HG03175 (cell line): ENCODE data around the gene C15orf61.

Source experiments
- ATAC-seq: cut with Tn5 transposase; IDR thresholded peaks from one replicate; pipeline ENCODE4 v1.9.1; 2021; ENCODE audit warnings: mild to moderate bottlenecking, moderate library complexity; ENCODE audit not compliant: unreplicated experiment

The C15orf61 gene

DNA sequence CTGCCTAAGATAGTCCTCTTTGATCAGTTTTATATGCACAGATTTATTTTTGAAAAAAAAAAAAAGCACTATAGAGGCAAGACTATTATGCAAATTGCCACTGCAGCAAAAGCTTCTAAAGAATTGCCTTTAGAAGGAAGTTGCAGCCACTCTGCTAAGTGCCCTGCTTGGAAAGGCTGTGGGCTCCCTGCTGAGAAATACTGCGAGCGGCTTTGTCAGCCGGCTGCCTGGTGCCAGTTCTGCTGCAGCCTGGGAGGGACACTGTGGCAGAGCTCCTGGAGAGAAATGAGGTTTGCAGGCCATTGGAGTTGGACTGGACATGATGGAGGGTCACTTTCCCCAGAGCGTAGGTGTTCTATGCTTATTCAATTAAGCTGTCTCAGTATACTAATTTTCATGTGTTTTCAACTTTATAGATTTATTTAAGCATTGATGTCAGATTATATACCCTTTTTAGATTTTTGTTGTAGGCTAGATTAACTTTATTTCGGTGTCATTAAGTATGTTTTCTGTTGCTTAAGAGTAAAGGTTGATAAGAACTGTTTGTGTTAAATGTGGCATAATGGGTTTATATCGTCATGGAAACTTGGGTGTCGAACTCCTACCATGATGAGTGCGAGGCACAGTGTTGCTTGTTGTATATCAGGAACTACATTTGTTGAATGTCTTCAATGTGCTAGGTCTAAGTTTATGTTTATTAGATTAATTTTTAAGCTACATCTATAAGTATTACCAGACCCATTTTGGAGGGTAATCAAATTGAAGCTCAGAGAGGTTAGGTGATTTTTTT is 28.1 kb downstream of the C15orf61 start:
- ATAC-seq: no peak

DNA sequence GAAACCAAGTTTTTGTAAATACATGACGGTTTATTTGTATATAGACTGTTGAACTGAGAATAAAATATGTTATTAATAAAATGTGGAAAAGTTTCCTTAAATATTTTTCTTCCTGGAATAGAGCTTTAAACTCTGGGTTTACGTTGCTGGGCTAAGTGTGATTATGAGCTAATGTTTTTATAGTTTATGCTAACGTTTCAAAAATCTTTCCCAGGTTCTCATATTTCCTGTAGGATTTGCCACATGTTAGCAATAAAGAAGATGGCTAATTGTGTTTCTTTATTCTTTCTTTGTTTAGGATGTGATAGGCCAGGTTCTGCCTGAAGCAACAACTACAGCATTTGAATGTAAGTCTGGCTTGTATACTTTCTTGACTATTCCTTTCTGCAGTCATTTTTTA is 28.8 kb downstream of the C15orf61 start:
- ATAC-seq: no peak

DNA sequence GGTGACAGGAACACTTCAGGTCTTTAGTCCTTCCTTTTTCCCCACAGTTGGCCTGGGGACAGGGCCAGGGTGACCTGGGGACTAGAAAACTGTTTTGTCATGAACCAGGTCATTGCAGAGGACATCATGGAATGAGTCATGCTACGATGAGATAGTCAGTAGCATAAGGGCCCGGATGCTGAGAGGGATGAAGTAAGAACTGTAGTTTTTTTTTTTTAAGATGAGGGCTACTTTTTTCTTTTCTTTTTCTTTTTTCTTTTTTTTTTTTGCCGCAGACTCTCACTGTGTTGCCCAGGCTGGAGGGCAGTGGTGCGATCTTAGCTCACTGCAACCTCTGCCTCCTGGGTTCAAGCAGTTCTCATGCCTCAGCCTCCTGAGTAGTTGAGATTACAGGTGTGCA is 29.6 kb downstream of the C15orf61 start:
- ATAC-seq: no peak

DNA sequence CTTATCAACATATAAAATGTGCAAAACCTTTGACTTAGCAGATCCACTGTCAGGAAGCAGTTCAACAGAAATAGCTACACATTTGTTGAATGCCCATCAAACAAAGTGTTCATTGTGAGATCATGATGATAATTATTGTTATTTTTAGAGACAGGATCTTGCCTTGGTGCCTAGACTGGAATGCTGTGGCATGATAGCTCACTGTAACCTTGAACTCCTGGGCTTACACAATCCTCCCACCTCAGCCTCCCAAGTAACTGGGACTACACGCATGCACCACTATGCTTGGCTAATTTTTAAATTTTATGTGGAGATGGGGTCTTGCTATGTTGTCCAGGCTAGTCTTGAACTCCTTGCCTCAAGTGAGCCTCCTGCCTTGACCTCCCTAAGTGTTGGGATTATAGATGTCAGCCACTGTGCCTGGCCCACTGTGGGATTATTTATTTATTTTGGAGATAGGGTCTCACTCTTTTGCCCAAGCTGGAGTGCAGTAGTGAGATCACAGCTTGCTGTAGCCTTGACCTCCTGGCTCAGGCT is 30.3 kb downstream of the C15orf61 start:
- ATAC-seq: no peak

DNA sequence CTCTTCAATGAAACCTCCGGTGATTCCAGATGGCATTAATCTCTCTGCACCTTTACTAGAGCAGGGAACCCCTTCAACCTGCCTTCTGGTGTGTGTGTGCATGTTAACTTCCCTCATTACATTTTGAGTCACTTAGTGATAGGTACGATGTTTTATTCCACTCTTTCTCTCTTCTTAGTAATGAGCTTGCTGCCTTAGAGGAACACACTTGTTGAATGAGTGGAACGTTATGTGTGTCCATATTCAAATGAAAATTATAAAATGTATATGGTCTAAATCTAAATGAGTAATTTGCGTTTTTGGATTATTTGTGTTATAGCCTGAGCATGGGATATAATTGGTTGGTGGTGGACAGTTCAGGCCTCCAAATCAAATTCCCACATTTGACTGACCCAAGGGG is 33.6 kb downstream of the C15orf61 start:
- no peak for ATAC-seq

DNA sequence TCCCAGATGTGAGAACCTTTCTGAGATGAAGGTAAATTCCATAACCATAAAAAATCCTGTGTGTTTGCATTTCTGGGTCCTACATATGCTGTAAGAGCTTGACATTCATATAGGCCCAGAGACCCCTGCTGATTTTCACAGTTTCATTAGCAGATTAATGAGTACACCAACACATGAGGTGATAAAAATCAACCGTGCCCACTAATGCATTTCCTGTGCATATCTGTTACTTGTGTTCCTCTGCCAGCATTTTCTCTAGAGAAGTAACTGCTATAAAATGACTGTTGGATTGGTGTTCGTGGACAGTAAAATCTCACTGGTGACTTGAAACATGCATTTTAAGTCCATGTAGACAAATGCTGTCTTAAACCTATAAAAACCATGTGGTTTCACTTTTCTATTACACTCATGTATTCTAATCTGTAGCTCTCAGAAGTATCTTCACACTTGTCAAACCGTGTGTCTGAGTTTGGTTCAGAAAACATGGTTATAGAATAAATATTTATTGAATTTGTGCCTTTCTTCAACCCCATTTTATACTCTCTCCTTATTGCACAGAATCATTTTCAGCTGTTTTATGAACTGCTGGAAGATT is 36.1 kb downstream of the C15orf61 start:
- no peak for ATAC-seq

DNA sequence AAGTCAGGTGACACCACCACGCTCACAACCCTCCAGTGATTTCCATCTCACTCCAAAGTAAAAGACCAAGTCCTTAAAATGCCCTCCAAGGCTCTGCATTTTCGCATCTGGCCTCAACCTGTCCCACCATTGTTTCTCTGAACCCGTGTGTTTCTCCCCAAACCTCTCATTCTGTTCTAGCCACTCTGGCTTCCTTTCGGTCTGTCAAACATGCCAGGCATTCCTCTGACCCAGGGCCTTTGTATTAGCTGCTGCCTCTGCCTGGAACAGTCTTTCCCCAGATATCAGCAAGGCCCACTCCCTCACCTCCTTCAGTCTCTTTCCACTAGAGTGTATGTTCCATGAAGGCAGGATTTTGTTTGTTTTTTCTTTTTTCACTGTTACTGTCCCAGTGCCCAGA is 37.6 kb downstream of the C15orf61 start:
- ATAC-seq: no peak

DNA sequence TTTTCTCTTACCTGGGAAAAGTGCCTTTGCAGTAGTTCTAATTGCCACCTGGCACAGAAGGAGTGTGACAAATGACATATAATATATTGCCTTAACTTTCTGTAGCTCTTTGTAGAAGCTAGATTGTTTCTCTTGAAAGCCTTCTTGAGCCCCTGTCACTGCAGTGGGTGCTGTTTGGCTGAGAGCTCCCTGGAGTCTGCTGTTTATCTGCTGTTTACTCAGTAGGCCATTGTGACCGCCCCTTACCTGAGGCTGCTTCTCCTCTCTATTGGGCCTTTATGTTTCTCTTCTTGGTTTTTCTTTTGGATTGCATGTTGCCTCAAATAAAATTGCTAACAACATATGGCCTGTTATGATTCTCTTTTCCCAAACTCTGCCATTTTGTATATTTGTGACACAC is 38.2 kb downstream of the C15orf61 start:
- no peak for ATAC-seq

DNA sequence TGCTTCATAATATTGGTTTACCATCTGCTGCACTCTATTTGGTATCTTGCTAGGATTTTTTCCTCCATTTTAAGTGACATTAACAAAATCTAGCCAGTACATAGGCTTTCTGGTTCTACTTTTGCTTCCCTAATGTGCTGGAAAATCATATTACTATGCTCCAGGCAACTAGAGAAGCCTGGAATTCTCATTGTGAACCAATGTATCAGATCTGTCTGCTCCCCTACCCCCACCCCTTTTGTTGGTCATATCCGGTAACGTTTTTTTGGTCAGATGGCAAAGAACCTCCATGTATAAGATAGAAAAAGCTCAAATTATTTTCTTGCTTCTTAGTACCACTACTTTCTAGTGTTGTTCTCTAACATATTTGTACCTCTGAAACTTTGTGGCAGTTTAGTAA is 38.6 kb downstream of the C15orf61 start:
- ATAC-seq: no peak

DNA sequence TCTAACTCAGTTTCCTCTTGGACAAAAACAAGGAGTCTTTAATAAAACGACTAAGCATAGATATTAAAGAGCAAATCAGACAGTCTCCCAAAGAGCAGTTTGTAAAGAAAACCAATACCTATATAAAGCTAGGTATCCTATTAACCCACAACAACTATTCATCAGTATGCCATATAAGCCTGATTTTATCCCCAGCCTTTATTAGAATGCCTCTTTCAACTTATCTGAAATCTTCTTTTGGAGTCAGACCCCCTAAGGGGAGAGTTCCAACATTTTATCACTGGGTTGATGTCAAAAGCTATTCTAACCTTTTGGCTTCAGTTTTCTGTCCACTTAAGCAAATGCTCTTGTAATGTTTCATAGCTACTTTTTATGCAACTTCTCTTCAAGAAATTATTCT is 39.4 kb downstream of the C15orf61 start:
- no peak for ATAC-seq

DNA sequence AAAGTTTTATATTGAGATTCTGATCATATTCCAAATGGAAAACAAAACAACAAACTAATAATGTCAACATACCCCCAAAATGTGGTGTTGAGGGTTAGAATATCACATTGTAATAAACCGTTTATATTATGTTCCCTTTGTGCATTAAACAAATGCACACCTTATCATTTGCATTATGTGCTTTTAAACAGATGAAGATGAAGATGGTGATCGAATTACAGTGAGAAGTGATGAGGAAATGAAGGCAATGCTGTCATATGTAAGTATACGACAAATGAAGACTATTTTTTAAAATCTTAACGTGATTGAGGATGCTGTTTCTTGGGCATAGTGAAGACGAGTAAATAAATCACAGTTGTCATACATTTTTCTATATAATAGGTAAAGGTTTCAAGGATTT is 42.2 kb downstream of the C15orf61 start:
- ATAC-seq: no peak

DNA sequence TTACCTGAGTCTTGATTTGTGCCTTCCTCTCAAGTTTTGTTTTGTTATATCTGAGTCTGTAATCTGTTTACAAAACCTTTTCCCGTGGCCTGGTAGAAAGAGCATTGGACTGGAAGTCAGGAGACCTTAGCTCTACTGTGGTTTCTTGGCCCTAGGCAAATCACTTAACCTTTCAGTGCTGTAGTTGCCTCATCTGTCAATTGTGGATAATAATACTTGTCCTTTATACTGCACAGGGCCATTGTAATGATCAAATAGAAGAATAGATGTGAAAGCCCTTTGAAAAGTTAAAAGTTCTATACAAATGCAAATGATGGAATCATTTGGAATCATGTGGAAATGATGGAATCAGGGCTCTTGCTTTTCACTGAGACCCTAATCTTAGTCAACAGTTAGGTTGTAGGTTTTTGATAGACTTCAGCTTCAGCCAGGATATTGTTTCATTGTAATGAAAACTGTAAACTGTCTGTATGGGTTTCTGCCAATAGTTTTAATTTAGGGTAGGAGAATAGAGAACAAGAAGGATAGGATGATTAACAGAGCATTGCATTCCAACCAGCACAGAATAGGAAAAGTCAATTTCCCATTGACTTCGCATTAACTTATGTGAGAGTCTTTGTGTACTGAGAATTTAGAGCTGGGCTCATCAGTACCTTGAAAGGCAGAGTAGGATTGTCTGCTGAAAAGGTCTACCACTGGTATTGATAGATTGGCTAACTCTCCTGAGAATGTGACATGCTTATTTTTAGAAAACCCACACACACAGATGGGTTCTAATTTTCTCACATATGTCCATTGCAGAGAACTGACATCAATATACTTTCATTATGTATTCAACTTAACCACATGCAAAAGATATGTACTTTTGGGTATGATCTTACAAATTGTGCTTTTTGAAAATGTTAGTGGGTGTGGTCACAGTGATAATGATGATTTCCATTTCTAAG is 43.4 kb downstream of the C15orf61 start:
- peak; percentile 92 for ATAC-seq

DNA sequence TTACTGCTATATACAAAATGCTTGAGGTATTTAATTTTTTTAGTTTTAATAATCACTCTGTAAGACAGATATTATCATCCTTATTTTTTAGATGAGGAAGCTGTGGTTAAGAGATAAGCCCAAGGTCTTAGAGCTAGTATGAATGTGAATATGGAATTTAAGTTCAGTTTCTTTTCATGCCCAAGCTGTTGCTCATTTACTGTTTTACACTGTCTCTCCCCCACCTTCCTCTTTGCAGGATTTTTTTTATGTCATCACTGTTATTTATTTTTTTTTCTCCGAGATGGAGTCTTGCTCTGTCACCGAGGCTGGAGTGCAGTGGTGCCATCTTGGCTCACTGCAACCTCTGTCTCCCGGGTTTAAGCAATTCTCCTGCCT is 44.0 kb downstream of the C15orf61 start:
- peak; percentile 37 for ATAC-seq

DNA sequence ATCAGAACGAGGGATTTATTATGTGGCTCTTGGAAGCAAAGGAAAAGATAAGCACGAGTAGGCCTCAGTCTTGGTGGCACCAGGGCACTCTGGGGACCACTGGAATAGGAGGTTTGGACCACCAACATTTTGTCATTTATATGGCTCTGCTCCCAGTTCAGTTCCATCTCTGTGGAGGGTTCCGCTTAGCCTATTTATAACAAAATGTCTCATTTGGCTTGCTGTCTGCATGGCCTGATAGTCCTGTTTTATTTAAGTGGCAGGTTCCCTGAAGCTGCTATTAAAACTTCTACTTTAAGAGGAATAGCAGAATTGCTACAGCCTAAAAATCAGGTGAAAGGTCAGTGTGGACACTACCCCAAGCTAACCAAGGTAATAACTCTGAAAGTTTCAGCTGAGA is 48.7 kb downstream of the C15orf61 start:
- no peak for ATAC-seq

DNA sequence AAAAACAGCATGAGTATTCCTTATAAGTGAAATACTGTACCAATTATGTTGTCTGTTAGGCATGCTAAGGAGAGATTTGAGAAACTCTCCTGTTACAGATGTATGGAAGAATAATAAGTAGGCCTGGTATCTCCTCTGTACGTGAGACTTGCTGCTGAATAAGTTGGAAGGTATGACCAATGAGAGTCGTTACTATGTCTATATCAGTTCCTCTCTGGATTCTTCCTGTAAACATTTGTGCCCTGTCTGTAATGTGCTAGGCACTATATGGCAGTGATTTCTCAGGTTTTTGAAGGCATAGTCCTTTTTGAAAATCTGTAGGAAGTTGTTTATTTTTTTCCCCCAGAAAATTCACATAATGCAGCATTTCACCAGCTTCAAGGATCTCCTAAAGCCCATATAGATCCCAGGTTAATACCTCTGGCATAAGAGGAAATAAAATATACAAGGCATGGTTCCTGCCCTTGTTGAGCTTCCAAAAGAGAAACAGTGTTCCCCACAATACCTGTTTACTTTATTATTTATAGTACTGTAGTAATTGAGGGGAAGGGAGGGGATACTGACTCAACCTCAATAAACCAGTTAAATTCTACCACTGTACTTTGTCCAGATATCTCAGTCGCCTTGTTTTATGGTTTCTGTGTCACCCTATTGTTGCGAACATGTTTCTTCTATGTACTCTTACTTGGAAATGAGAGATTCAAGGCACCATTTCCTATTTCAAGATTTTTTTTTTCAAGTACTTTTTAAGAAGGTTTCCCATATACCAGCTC is 50.1 kb downstream of the C15orf61 start:
- ATAC-seq: no peak

DNA sequence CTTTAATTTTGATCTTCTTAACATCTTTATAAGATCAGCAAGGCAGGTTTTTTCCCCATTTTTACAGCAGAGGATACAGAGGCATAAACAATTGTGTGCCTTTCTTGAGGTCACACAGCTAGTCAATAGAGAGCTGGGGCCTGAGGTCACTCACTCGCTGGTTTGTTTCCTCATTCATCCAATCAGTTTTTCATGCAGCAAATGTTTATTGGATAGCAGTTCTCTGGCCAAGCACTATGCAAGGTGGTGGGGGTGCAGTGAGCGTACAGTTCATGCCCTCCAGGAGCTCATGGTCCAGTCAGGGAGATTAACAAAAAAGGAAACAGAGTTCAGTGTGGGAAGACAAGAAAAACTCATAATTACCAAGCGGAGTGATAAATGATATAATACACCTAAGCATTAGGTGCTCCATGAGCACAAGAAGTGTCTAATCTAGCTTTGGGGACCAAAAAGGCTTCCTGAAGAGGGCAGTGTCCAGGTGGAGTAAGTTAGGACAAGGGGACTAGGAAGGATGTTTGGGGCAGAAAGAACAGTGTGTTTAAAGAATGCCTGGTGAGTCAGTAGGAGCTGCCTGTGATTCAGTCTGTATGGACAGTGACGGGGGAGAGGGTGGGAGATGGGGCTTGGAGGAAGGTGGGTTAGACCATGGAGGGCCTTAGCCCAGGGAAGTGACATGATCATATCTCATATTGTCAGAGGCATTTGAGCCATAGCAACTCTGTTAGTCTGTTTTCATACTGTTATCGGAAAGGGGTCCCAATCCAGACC is 50.9 kb downstream of the C15orf61 start:
- ATAC-seq: no peak

DNA sequence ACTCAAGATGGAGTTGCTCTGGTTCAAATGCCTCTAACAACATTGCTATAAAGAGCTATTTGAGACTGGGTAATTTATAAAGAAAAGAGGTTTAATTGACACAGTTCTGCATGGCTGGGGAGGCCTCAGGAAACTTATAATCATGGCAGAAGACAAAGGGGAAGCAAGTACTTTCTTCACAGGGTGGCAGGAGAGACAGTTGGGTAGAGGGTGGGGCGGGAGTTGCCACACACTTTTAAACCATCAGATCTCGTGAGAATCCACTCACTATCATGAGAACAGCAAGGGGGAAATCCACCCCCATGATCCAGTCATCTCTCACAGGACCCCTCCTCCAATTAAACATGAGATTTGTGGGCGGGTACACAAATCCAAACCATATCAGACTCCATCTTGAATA is 52.3 kb downstream of the C15orf61 start:
- no peak for ATAC-seq

DNA sequence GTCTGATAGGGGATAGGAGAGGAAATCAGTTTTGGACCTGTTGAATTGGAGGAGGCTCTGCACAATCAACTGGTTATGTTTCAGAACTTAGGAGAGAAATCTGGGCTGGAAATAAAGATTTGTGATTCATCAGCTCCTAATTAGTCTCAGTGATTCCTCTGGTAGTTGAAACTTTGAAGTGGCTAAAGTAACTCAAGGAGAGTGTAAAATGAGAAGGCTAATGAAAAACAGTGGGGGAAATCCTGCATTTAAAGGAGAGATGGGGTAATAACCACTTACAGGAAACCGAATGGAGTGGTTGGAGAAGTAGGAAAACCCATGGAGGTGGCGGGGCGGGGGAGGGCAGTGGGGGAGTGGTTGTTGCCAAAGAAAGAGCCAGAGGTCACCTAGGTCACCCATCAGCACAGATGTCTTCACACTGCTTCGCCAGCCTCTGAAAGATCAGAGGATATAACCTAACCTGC is 54.1 kb downstream of the C15orf61 start:
- no peak for ATAC-seq

DNA sequence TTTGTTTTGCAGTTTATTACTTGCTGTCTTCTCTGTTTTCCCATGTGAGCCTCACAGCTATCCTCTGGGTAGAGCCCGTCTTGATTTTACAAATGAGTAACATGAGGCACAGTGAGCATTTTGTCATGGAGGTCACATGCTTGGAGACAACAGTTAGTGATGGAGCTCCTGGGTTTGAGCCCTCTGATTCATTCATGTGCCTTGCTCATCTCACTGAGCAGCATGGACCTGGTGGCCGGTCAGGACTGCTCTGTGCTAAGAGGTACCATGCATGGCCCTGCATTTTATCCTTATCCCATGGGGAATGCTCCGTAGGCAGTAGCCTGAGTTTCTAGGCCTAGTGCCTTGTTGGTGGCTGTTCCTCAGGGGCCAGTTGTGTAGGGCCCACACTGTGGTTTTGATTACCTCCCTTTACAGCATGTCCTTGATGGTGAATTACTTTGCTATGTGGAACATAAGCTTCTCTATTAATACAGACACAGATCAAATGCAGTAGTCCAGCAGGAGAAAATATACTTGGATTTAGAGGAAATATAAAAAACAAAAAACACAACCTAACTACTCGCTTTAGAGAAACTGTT is 57.2 kb downstream of the C15orf61 start:
- ATAC-seq: no peak
